DOHH2 (cell line): ENCODE data around the gene ARF6.
A peak's percentile ranks its signal among the peaks of the same experiment; 100 is the strongest.
"Not testable (repeated sequence)": the region's sequence is repeated elsewhere in the genome, so short reads cannot be mapped to it uniquely, and the experiment has no call there.

Experiments
- H3F3A ChIP-seq: fragments of 200-600 bp; sonication (generic), shearing (Covaris generic); 2 replicates; pipeline ENCODE4 v1.6.0; 2016; ENCODE audit warnings: antibody characterized with exemption, mild to moderate bottlenecking; ENCODE audit not compliant: control insufficient read depth, insufficient read depth
- H3K27ac ChIP-seq: fragments of 200-600 bp; sonication (generic); 2 replicates; pipeline ENCODE4 v1.5.1; 2014; ENCODE audit warnings: low read depth, mild to moderate bottlenecking, low read length, moderate library complexity
- H3K27me3 ChIP-seq: fragments of 200-600 bp; sonication (generic); 2 replicates; pipeline ENCODE4 v1.6.1; 2014; ENCODE audit warnings: mild to moderate bottlenecking, low read length, mixed read lengths; ENCODE audit not compliant: control insufficient read depth
- H3K36me3 ChIP-seq: fragments of 200-600 bp; sonication (generic); 2 replicates; pipeline ENCODE4 v1.6.1; 2014; ENCODE audit warnings: mild to moderate bottlenecking, low read length, moderate library complexity, mixed read lengths; ENCODE audit not compliant: control insufficient read depth
- H3K4me1 ChIP-seq: fragments of 200-600 bp; sonication (generic); 2 replicates; pipeline ENCODE4 v1.6.1; 2014; ENCODE audit warnings: mild to moderate bottlenecking, low read length, mixed read lengths; ENCODE audit not compliant: control insufficient read depth
- H3K4me2 ChIP-seq: fragments of 200-600 bp; sonication (generic); 2 replicates; pipeline ENCODE4 v1.6.0; 2014; ENCODE audit warnings: mild to moderate bottlenecking, low read length, moderate library complexity
- H3K4me3 ChIP-seq: fragments of 200-600 bp; sonication (generic); 2 replicates; pipeline ENCODE4 v1.5.1; 2014; ENCODE audit warnings: mild to moderate bottlenecking, low read length, mixed read lengths
- H3K79me2 ChIP-seq: fragments of 200-600 bp; sonication (generic); 2 replicates; pipeline ENCODE4 v1.6.1; 2014; ENCODE audit warnings: mild to moderate bottlenecking, low read length, mixed read lengths; ENCODE audit not compliant: control insufficient read depth
- H3K9me2 ChIP-seq: fragments of 200-600 bp; sonication (generic); replicated peaks from 2 replicates; pipeline ENCODE4 v1.6.1; 2014; ENCODE audit warnings: mild to moderate bottlenecking, low read length, mixed read lengths; ENCODE audit not compliant: control insufficient read depth
- H3K9me3 ChIP-seq: fragments of 200-600 bp; sonication (generic); 2 replicates; pipeline ENCODE4 v1.6.1; 2014; ENCODE audit warnings: antibody characterized with exemption, low read length, mixed read lengths; ENCODE audit not compliant: control insufficient read depth, insufficient read depth
- H4K20me1 ChIP-seq: fragments of 200-600 bp; sonication (generic); 2 replicates; pipeline ENCODE4 v1.6.0; 2014; ENCODE audit warnings: low read depth, mild to moderate bottlenecking, antibody characterized with exemption, low read length, moderate library complexity; ENCODE audit not compliant: control insufficient read depth, insufficient read depth
- EZH2phosphoT487 ChIP-seq: fragments of 200-600 bp; sonication (generic); IDR thresholded peaks from 2 replicates; pipeline ENCODE4 v1.6.1; 2017; ENCODE audit warnings: borderline replicate concordance, mild to moderate bottlenecking, antibody characterized with exemption, low read length, moderate library complexity, mixed read lengths
- TF ChIP-seq, protein P1 (sequence below): fragments of 200-600 bp; sonication (generic); IDR thresholded peaks from one replicate; pipeline ENCODE4 v1.5.1; 2014; ENCODE audit warnings: antibody characterized with exemption, mild to moderate bottlenecking, low read depth, low read length; ENCODE audit not compliant: poor library complexity, severe bottlenecking

ARF6 gene

DNA sequence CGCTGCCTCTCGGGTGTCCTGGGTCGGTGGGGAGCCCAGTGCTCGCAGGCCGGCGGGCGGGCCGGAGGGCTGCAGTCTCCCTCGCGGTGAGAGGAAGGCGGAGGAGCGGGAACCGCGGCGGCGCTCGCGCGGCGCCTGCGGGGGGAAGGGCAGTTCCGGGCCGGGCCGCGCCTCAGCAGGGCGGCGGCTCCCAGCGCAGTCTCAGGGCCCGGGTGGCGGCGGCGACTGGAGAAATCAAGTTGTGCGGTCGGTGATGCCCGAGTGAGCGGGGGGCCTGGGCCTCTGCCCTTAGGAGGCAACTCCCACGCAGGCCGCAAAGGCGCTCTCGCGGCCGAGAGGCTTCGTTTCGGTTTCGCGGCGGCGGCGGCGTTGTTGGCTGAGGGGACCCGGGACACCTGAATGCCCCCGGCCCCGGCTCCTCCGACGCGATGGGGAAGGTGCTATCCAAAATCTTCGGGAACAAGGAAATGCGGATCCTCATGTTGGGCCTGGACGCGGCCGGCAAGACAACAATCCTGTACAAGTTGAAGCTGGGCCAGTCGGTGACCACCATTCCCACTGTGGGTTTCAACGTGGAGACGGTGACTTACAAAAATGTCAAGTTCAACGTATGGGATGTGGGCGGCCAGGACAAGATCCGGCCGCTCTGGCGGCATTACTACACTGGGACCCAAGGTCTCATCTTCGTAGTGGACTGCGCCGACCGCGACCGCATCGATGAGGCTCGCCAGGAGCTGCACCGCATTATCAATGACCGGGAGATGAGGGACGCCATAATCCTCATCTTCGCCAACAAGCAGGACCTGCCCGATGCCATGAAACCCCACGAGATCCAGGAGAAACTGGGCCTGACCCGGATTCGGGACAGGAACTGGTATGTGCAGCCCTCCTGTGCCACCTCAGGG lies 679 bp downstream of the ARF6 start:
- peak overlapping the region; percentile 98 for H3K4me3 ChIP-seq
- H3K36me3 ChIP-seq, result peaks cover 55% of the 10 kb centered on the region
- H3K4me1 ChIP-seq, result peaks cover 45% of the 10 kb centered on the region
- H3K27me3 ChIP-seq, result no peaks in the 10 kb centered on the region
- H3K4me2 ChIP-seq, result peak overlapping the region; percentile 66
- H3K79me2 ChIP-seq, result peaks cover 67% of the 10 kb centered on the region
- no peaks in the 10 kb centered on the region for H3K9me2 ChIP-seq
- TF ChIP-seq, protein P1, sequence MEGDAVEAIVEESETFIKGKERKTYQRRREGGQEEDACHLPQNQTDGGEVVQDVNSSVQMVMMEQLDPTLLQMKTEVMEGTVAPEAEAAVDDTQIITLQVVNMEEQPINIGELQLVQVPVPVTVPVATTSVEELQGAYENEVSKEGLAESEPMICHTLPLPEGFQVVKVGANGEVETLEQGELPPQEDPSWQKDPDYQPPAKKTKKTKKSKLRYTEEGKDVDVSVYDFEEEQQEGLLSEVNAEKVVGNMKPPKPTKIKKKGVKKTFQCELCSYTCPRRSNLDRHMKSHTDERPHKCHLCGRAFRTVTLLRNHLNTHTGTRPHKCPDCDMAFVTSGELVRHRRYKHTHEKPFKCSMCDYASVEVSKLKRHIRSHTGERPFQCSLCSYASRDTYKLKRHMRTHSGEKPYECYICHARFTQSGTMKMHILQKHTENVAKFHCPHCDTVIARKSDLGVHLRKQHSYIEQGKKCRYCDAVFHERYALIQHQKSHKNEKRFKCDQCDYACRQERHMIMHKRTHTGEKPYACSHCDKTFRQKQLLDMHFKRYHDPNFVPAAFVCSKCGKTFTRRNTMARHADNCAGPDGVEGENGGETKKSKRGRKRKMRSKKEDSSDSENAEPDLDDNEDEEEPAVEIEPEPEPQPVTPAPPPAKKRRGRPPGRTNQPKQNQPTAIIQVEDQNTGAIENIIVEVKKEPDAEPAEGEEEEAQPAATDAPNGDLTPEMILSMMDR, result no peak
- TF ChIP-seq EZH2phosphoT487, result no peak
- peaks cover 35% of the 10 kb centered on the region for H3F3A ChIP-seq
- H4K20me1 ChIP-seq, result peaks cover 35% of the 10 kb centered on the region
- H3K27ac ChIP-seq, result peak overlapping the region; percentile 84
- no peaks in the 10 kb centered on the region for H3K9me3 ChIP-seq

DNA sequence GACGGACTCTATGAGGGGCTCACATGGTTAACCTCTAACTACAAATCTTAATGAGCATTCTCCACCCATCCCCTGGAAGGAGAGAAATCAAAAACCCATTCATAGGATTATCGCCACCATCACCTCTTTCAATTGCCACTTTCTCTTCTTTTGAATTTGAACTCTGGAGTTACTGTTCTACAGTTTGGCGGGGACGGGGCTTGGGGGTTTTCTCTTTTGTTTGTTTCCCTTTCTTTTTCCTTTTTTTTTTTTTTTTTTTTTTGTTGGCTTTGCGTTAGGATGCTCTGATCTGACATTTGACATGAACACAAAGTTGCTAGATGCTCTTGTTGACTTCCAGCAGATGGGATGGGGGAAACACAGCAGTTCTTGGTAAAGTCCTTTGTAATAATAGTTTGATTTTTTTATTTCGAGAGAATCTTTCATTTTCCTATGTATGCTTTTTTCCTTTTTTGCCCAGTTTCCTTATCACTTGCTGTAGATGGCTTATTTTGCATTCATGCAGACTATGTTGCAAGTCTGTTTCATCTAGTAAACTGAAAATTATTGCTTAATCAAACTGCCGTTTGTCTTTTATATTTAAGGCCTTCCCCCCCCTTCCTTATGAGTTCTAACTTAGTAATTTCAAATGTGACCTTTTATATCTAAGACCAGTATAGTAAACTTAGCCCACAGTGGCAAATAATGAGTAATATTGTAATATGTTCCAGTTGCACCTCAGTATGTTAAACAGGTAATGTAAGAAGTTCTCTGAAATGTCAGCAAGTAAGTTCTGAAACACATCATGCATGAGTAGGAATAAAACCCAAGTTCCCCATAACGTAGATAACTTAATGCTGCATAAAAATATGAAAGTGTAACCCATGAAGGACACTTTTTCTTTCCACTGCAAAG lies 1.6 kb downstream of the ARF6 start:
- peaks cover 54% of the 10 kb centered on the region for H3K4me1 ChIP-seq
- H3K4me2 ChIP-seq, result peak overlapping the region; percentile 66
- H3K9me3 ChIP-seq, H3K9me2 ChIP-seq, H3K27me3 ChIP-seq: not testable (repeated sequence)
- H3K27ac ChIP-seq, result peak overlapping the region; percentile 84
- peaks cover 41% of the 10 kb centered on the region for H3F3A ChIP-seq
- H3K36me3 ChIP-seq, result peaks cover 56% of the 10 kb centered on the region
- H3K4me3 ChIP-seq, result peak overlapping the region; percentile 98
- peaks cover 75% of the 10 kb centered on the region for H3K79me2 ChIP-seq
- peaks cover 37% of the 10 kb centered on the region for H4K20me1 ChIP-seq

DNA sequence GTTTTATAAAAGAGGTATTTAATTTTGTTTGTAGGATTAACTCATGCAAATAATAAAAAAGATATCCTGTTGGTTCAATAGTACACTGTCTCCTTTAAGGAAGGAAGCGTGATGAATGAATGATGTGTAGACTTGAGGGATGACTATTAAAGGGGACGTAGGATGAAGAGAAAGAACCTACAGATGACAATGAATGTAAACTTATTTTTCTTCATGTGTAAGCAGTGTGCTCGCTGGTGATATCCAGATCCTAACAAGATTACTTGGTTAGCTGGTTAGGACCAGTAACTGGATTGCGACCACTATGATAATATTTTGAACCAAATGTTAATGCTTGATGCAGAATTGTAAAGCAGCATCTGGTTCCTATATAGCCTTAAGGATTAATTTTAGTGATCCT lies 2.6 kb downstream of the ARF6 start:
- H3K27ac ChIP-seq, result no peak overlapping the region
- H3K79me2 ChIP-seq, result peaks cover 77% of the 10 kb centered on the region
- H3K9me3 ChIP-seq, result no peaks in the 10 kb centered on the region
- H3K4me3 ChIP-seq, result peak overlapping the region; percentile 98
- peaks cover 37% of the 10 kb centered on the region for H4K20me1 ChIP-seq
- H3F3A ChIP-seq, result peaks cover 47% of the 10 kb centered on the region
- H3K9me2 ChIP-seq, result no peaks in the 10 kb centered on the region
- peaks cover 56% of the 10 kb centered on the region for H3K4me1 ChIP-seq
- peaks cover 56% of the 10 kb centered on the region for H3K36me3 ChIP-seq
- H3K4me2 ChIP-seq, result peak overlapping the region; percentile 66
- H3K27me3 ChIP-seq, result no peaks in the 10 kb centered on the region
- TF ChIP-seq EZH2phosphoT487, result no peak
- TF ChIP-seq, protein P1, result no peak

DNA sequence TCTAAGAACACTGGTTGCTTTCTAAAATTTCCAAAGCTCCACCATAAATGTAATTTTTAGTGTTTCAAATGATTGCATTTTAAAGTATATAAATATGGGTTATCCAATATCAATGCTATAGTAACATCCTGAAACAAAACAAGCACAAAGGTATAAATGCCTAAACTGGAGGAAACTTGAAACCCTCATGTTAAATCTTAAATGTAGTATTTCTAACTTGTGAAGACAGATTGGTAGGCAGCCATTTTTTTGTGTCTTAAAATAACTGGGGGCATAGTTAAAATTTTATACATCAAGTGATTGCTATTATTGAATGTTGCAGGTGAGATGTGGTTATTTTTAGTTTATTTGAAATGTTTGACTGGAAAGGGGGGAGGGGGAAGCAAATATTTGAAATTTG lies 3.4 kb downstream of the ARF6 start:
- H3K36me3 ChIP-seq, result peaks cover 56% of the 10 kb centered on the region
- peaks cover 52% of the 10 kb centered on the region for H3F3A ChIP-seq
- not testable (repeated sequence) for H3K27ac ChIP-seq

More for the DNA sequence above, 3.4 kb downstream of the ARF6 start:
- H3K4me3 ChIP-seq, result peak overlapping the region; percentile 98
- H3K79me2 ChIP-seq, result peaks cover 77% of the 10 kb centered on the region
- H3K4me2 ChIP-seq, result peak overlapping the region; percentile 66
- peaks cover 37% of the 10 kb centered on the region for H4K20me1 ChIP-seq
- peaks cover 49% of the 10 kb centered on the region for H3K4me1 ChIP-seq
- H3K9me3 ChIP-seq, H3K9me2 ChIP-seq, H3K27me3 ChIP-seq: not testable (repeated sequence)
